Hair follicular keratinocyte (primary cell): ENCODE data around the gene HIC2. TPM values are rescaled to one million over a fixed set of nuclear protein-coding genes. Genes with fewer than 3 reads are reported as not detected.

Source experiments
- total RNA-seq: library from RNA; depleted of rRNA; stranded (reverse); fragments of >200 nt; gene quantifications from 2 replicates; pipeline ENCODE4 v1.2.3, GENCODE V29; 2015

HIC2 gene
- 1.6 and 1.7 TPM in 2 replicates for total RNA-seq

GRCh38 chr22:21417227-21417746, at the start of gene HIC2:
HIC2 (plus strand) TSS chr22:21417371; CDS start chr22:21442832, 25,461 bp downstream.

GRCh38 chr22:21383701-21384467, 33.3 kb upstream of the HIC2 start, which contains the start of gene RIMBP3B:
RIMBP3B (plus strand) TSS chr22:21383751; CDS start chr22:21383859, 108 bp downstream.

GRCh38 chr22:21467337-21468193, 50.4 kb downstream of the HIC2 start, which contains the start of gene TMEM191C:
TMEM191C (plus strand) TSS chr22:21467387; CDS start chr22:21467460, 73 bp downstream.

Other genes starting within 250 kb of the HIC2 start
- gene RIMBP3B, start 33.6 kb upstream of the HIC2 start, total RNA-seq: not detected in 2 replicates
- gene TMEM191C, start 50.0 kb downstream of the HIC2 start, total RNA-seq: 0.08 and 0.47 TPM in 2 replicates
- gene RIMBP3C, start 134.1 kb downstream of the HIC2 start, total RNA-seq: not detected in 2 replicates
- 65.3 and 84.4 TPM in 2 replicates for gene UBE2L3, start 150.3 kb downstream of the HIC2 start, total RNA-seq
- 103 and 157 TPM in 2 replicates for gene YDJC, start 212.7 kb downstream of the HIC2 start, total RNA-seq
- gene CCDC116, start 215.4 kb downstream of the HIC2 start, total RNA-seq: not detected in 2 replicates
- gene SDF2L1, start 224.9 kb downstream of the HIC2 start, total RNA-seq: 124 and 205 TPM in 2 replicates
- gene PPIL2, start 248.6 kb downstream of the HIC2 start, total RNA-seq: 17.6 and 19.1 TPM in 2 replicates